Fibroblast of lung (primary cell): Measurements from ENCODE around the gene TLE2. TPM values are rescaled to one million over a fixed set of nuclear protein-coding genes. Genes with fewer than 3 reads are reported as not detected.
A peak's percentile ranks its signal among the peaks of the same experiment; 100 is the strongest.

Source experiments
- DNase-seq, 2 donors: peaks; one replicate each; pipeline versions ENCODE4 v3.0.0 to v3.0.0-alpha.2; 2010; ENCODE audit warnings: low read depth in 2 of 2
- H2AFZ ChIP-seq: 2 replicates; pipeline ENCODE4 v1.5.1; 2012; ENCODE audit warnings: low read length, control low read depth, inconsistent platforms
- H3K27ac ChIP-seq: 2 replicates; pipeline ENCODE4 v1.5.1; 2011; ENCODE audit warnings: low read length, control low read depth; ENCODE audit not compliant: insufficient read depth
- H3K27me3 ChIP-seq: 2 replicates; pipeline ENCODE4 v1.5.1; 2011; ENCODE audit warnings: mild to moderate bottlenecking, low read length; ENCODE audit not compliant: control insufficient read depth, insufficient read depth
- H3K36me3 ChIP-seq: 2 replicates; pipeline ENCODE4 v1.5.1; 2011; ENCODE audit warnings: low read length; ENCODE audit not compliant: control insufficient read depth, insufficient read depth
- H3K4me1 ChIP-seq: 2 replicates; pipeline ENCODE4 v1.5.1; 2011; ENCODE audit warnings: low read length; ENCODE audit not compliant: control insufficient read depth, insufficient read depth; ENCODE audit errors: extremely low read depth
- H3K4me2 ChIP-seq: 2 replicates; pipeline ENCODE4 v1.5.1; 2011; ENCODE audit warnings: low read length, control low read depth; ENCODE audit not compliant: insufficient read depth; ENCODE audit errors: extremely low read depth
- H3K4me3 ChIP-seq, 4 experiments: fragments of 200-600 bp in 1 of 4; sonication (generic) in 1 of 4; replicated peaks in 1 of 4; 2 replicates each; pipeline ENCODE4 v1.5.1; 2011 to 2016; ENCODE audit warnings: low read length in 4 of 4, low read depth in 3 of 4, mild to moderate bottlenecking in 3 of 4, control low read depth in 2 of 4, inconsistent platforms in 1 of 4, mixed read lengths in 1 of 4; ENCODE audit not compliant: insufficient read depth in 1 of 4; ENCODE audit errors: control extremely low read depth in 1 of 4
- H3K79me2 ChIP-seq: 2 replicates; pipeline ENCODE4 v1.5.1; 2012; ENCODE audit warnings: mild to moderate bottlenecking, low read length, inconsistent platforms; ENCODE audit not compliant: control insufficient read depth, insufficient read depth
- H3K9ac ChIP-seq: 2 replicates; pipeline ENCODE4 v1.5.1; 2011; ENCODE audit warnings: mild to moderate bottlenecking, low read length, control low read depth; ENCODE audit not compliant: insufficient read depth
- H3K9me3 ChIP-seq: 2 replicates; pipeline ENCODE4 v1.5.1; 2012; ENCODE audit warnings: low read depth, low read length; ENCODE audit not compliant: control insufficient read depth, insufficient read depth
- H4K20me1 ChIP-seq: 2 replicates; pipeline ENCODE4 v1.5.1; 2011; ENCODE audit warnings: low read length; ENCODE audit not compliant: control insufficient read depth, insufficient read depth; ENCODE audit errors: extremely low read depth
- EZH2 ChIP-seq: IDR thresholded peaks from 2 replicates; pipeline ENCODE4 v1.5.1; 2012; ENCODE audit warnings: low read length, control low read depth, mild to moderate bottlenecking; ENCODE audit errors: missing control alignments
- polyA plus RNA-seq, 2 donors: library from polyadenylated mRNA; depleted of rRNA in 1 of 2; stranded (reverse) in 1 of 2; unstranded in 1 of 2; fragments of >200 nt; gene quantifications; 2 replicates each; pipeline ENCODE4 v1.2.1, GENCODE V29; 2011 to 2012; ENCODE audit warnings: missing spikeins in 1 of 2
- total RNA-seq: library from RNA; depleted of rRNA; stranded (reverse); fragments of >200 nt; gene quantifications from 2 replicates; pipeline ENCODE4 v1.2.1, GENCODE V29; 2014
- TF ChIP-seq, protein P1 (sequence below), 2 donors: IDR thresholded peaks in 1 of 2; conservative IDR thresholded peaks in 1 of 2; 1 replicate in 1 of 2; 2 replicates in 1 of 2; pipeline ENCODE4 v1.5.1; 2011 to 2012; ENCODE audit warnings: low read length in 2 of 2, control low read depth in 1 of 2, inconsistent platforms in 1 of 2, low read depth in 1 of 2, mild to moderate bottlenecking in 1 of 2

The TLE2 gene
- total and polyA plus RNA-seq, 2 donors (not counting 1 experiment from before 2014, with no cell fraction given): 1.8 to 3.8 TPM

DNA sequence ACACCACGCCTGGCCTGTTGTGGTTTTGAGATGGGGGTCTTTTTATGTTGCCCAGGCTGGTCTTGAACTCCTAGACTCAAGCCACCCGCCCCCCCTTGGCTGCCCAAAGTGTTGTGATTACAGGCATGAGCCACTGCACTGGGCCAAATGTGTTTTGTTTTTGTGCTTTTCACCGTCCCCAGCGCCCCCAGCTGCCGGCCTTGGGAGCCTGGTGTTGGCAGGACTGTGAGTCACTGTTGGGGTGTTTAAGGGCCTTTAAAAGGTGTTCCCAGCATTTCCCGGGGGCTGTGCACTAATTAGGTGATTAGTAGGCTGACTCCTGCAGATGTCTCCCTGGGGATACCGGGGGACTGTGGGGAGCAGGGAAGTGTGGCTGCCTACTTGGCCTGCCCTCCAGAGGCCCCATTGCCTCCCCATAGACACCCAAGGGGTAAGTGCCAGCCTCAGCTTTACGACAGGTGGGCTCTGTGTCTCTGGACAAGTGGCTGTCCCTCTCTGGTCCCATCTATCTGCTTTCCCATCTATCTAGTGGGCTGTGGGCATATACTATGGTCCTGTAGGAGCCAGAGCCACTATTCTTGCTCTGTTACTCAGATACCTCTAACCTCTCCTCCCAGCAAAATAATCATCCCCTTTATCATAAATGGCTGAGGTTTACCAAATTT lies 45.0 kb upstream of the TLE2 start:
- Histone ChIP-seq H3K4me2 (no peak overlapping the region), H3K27ac (no peak overlapping the region), H3K79me2 (no peaks in the 10 kb centered on the region), H3K4me3 (no peak overlapping the region), H4K20me1 (no peaks in the 10 kb centered on the region), H3K27me3 (no peaks in the 10 kb centered on the region), H3K36me3 (no peaks in the 10 kb centered on the region), H3K4me1 (peaks cover 7% of the 10 kb centered on the region), H3K9me3 (no peaks in the 10 kb centered on the region), H3K9ac (no peak overlapping the region), H2AFZ (no peak overlapping the region)
- TF ChIP-seq, protein P1, sequence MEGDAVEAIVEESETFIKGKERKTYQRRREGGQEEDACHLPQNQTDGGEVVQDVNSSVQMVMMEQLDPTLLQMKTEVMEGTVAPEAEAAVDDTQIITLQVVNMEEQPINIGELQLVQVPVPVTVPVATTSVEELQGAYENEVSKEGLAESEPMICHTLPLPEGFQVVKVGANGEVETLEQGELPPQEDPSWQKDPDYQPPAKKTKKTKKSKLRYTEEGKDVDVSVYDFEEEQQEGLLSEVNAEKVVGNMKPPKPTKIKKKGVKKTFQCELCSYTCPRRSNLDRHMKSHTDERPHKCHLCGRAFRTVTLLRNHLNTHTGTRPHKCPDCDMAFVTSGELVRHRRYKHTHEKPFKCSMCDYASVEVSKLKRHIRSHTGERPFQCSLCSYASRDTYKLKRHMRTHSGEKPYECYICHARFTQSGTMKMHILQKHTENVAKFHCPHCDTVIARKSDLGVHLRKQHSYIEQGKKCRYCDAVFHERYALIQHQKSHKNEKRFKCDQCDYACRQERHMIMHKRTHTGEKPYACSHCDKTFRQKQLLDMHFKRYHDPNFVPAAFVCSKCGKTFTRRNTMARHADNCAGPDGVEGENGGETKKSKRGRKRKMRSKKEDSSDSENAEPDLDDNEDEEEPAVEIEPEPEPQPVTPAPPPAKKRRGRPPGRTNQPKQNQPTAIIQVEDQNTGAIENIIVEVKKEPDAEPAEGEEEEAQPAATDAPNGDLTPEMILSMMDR (conservative IDR thresholded peaks at IDR 0.05 in 1 of 2, IDR thresholded peaks at IDR 0.05 in 1 of 2; ENCODE audit: low read depth in 1 of 2, low read length in 2 of 2): peak in 1 of 2 donors; percentile 20
- TF ChIP-seq EZH2: no peak
- no peak for DNase-seq

- Histone ChIP-seq H3K4me3 (no peak overlapping the region), H3K27me3 (no peaks in the 10 kb centered on the region), H3K9ac (no peak overlapping the region), H3K36me3 (no peaks in the 10 kb centered on the region), H3K4me1 (peaks cover 7% of the 10 kb centered on the region), H2AFZ (no peak overlapping the region), H3K79me2 (no peaks in the 10 kb centered on the region), H3K9me3 (no peaks in the 10 kb centered on the region), H3K27ac (no peak overlapping the region), H3K4me2 (no peak overlapping the region), H4K20me1 (no peaks in the 10 kb centered on the region)
- TF ChIP-seq, protein P1 (conservative IDR thresholded peaks at IDR 0.05 in 1 of 2, IDR thresholded peaks at IDR 0.05 in 1 of 2; ENCODE audit: low read depth in 1 of 2, low read length in 2 of 2): no peak
- TF ChIP-seq EZH2: no peak
- peak; percentile 51 to 89 for DNase-seq
Measured at GRCh38 chr19:3073159-3073563, 44.1 kb upstream of the TLE2 start.

GRCh38 chr19:3071768-3072167 lies 42.7 kb upstream of the TLE2 start:
- H3K9me3 ChIP-seq: no peaks in the 10 kb centered on the region
- H3K79me2 ChIP-seq: no peaks in the 10 kb centered on the region
- no peaks in the 10 kb centered on the region for H3K27me3 ChIP-seq
- DNase-seq: no peak
- H3K9ac ChIP-seq: no peak overlapping the region
- no peak overlapping the region for H3K4me2 ChIP-seq
- no peaks in the 10 kb centered on the region for H3K36me3 ChIP-seq
- no peaks in the 10 kb centered on the region for H4K20me1 ChIP-seq
- H3K4me3 ChIP-seq: no peak overlapping the region
- H3K27ac ChIP-seq: no peak overlapping the region
- peaks cover 7% of the 10 kb centered on the region for H3K4me1 ChIP-seq
- H2AFZ ChIP-seq: no peak overlapping the region
- TF ChIP-seq, protein P1 (conservative IDR thresholded peaks at IDR 0.05 in 1 of 2, IDR thresholded peaks at IDR 0.05 in 1 of 2; ENCODE audit: low read depth in 1 of 2, low read length in 2 of 2): no peak
- TF ChIP-seq EZH2: no peak
